ENCODE measurements around the gene ANKRD13C. TPM values are rescaled to one million over a fixed set of nuclear protein-coding genes. Genes with fewer than 3 reads are reported as not detected.
A peak's percentile ranks its signal among the peaks of the same experiment; 100 is the strongest.

Gene ANKRD13C
- polyA plus RNA-seq, 1 donor (not counting 4 experiments of a cell fraction or from before 2014, with no cell fraction given), result 13.4 TPM

GRCh38 chr1:70386121-70386520 is 31.6 kb upstream of the ANKRD13C start:
- no peak overlapping the region for H3K4me2 ChIP-seq (ENCODE audit: control insufficient read depth, extremely low read depth, insufficient read depth, low read depth, low read length)
- no peak for DNase-seq (ENCODE audit: low read depth, low spot score)
- no peaks in the 10 kb centered on the region for H3K9me3 ChIP-seq (ENCODE audit: control insufficient read depth, low read depth, low read length)
- peak; percentile 36 for FAIRE-seq
- H3K9me1 ChIP-seq (ENCODE audit: control insufficient read depth, extremely low read depth, insufficient read depth, low read length), result no peaks in the 10 kb centered on the region
- no peak overlapping the region for H2AFZ ChIP-seq (ENCODE audit: control insufficient read depth, low read length)
- TF ChIP-seq EZH2 (IDR thresholded peaks at IDR 0.05; ENCODE audit: low read length) (no peak), CTCF (optimal IDR thresholded peaks at IDR 0.05 in 1 of 3, IDR thresholded peaks at IDR 0.05 in 1 of 3, conservative IDR thresholded peaks at IDR 0.05 in 1 of 3; ENCODE audit: extremely low read depth in 1 of 3, insufficient read depth in 2 of 3, low read length in 3 of 3) (no peak)
- H3K27ac ChIP-seq (ENCODE audit: control insufficient read depth, insufficient read depth, low read length), result no peak overlapping the region
- dilution Hi-C loops (cut with MboI; ENCODE audit: extremely low pct_ligation_motif_present, low sequenced_read_pairs), result no loop called here
- no peaks in the 10 kb centered on the region for H3K36me3 ChIP-seq (ENCODE audit: control insufficient read depth in 2 of 2, extremely low read depth in 1 of 2, insufficient read depth in 2 of 2, low read length in 2 of 2)
- no peaks in the 10 kb centered on the region for H3K4me1 ChIP-seq (ENCODE audit: control insufficient read depth, extremely low read depth, insufficient read depth, low read length)
- H3K4me3 ChIP-seq (ENCODE audit: control insufficient read depth in 2 of 3, extremely low read depth in 1 of 3, insufficient read depth in 2 of 3, low read depth in 1 of 3, low read length in 3 of 3), result no peak overlapping the region
- no peaks in the 10 kb centered on the region for H3K27me3 ChIP-seq (ENCODE audit: control insufficient read depth, extremely low read depth, insufficient read depth, low read length)
- no peaks in the 10 kb centered on the region for H3K79me2 ChIP-seq (ENCODE audit: control insufficient read depth, insufficient read depth, low read length)
- no peaks in the 10 kb centered on the region for H4K20me1 ChIP-seq (ENCODE audit: control insufficient read depth, extremely low read depth, insufficient read depth, low read length)
- H3K9ac ChIP-seq (ENCODE audit: control insufficient read depth, extremely low read depth, insufficient read depth, low read length), result no peak overlapping the region

DNA sequence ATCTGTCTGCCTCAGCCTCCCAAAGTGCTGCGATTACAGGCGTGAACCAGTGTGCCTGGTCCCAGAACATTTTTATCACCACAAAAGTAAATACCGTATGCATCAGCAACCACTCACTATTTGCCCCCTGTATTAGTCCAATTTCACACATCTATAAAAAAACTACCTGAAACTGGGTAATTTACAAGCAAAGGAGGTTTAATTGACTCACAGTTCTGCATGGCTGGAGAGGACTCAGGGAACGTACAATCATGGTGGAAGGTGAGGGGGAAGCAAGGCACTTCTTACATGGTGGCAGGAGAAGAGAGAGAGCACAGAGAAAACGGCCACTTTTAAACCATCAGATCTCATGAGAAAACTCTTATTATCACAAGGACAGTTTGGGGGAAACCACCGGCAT is 31.0 kb upstream of the ANKRD13C start:
- dilution Hi-C loops (cut with MboI; ENCODE audit: extremely low pct_ligation_motif_present, low sequenced_read_pairs), result no loop called here
- Histone ChIP-seq H3K9ac (ENCODE audit: control insufficient read depth, extremely low read depth, insufficient read depth, low read length) (no peak overlapping the region), H3K27ac (ENCODE audit: control insufficient read depth, insufficient read depth, low read length) (no peak overlapping the region), H3K79me2 (ENCODE audit: control insufficient read depth, insufficient read depth, low read length) (no peaks in the 10 kb centered on the region), H3K27me3 (ENCODE audit: control insufficient read depth, extremely low read depth, insufficient read depth, low read length) (no peaks in the 10 kb centered on the region), H3K4me1 (ENCODE audit: control insufficient read depth, extremely low read depth, insufficient read depth, low read length) (no peaks in the 10 kb centered on the region), H3K9me3 (ENCODE audit: control insufficient read depth, low read depth, low read length) (no peaks in the 10 kb centered on the region), H3K4me3 (ENCODE audit: control insufficient read depth in 2 of 3, extremely low read depth in 1 of 3, insufficient read depth in 2 of 3, low read depth in 1 of 3, low read length in 3 of 3) (no peak overlapping the region), H3K4me2 (ENCODE audit: control insufficient read depth, extremely low read depth, insufficient read depth, low read depth, low read length) (no peak overlapping the region), H3K9me1 (ENCODE audit: control insufficient read depth, extremely low read depth, insufficient read depth, low read length) (no peaks in the 10 kb centered on the region), H3K36me3 (ENCODE audit: control insufficient read depth in 2 of 2, extremely low read depth in 1 of 2, insufficient read depth in 2 of 2, low read length in 2 of 2) (no peaks in the 10 kb centered on the region), H2AFZ (ENCODE audit: control insufficient read depth, low read length) (no peak overlapping the region), H4K20me1 (ENCODE audit: control insufficient read depth, extremely low read depth, insufficient read depth, low read length) (no peaks in the 10 kb centered on the region)
- TF ChIP-seq EZH2 (IDR thresholded peaks at IDR 0.05; ENCODE audit: low read length) (no peak), CTCF (optimal IDR thresholded peaks at IDR 0.05 in 1 of 3, IDR thresholded peaks at IDR 0.05 in 1 of 3, conservative IDR thresholded peaks at IDR 0.05 in 1 of 3; ENCODE audit: extremely low read depth in 1 of 3, insufficient read depth in 2 of 3, low read length in 3 of 3) (no peak)
- no peak for DNase-seq (ENCODE audit: low read depth, low spot score)
- FAIRE-seq, result no peak

Measured in keratinocyte (primary cell).